Activated CD4-positive, alpha-beta memory T cell treated with anti-CD3 and anti-CD28 coated beads, Interleukin-2, amount 10 ng/mL, durations not matched to agents 7 days and 5 days (primary cell): ENCODE measurements around the gene LYL1. TPM values are rescaled to one million over a fixed set of nuclear protein-coding genes. Genes with fewer than 3 reads are reported as not detected.

Experiments used
- CTCF ChIA-PET: fragments of 350-600 bp; sonication (Branson Sonifier 250); formaldehyde crosslinking; loops from one replicate; lab custom pipeline; 2021; ENCODE audit warnings: antibody characterized with exemption, inconsistent platforms; lab: Charles Lee
- POLR2A ChIA-PET: fragments of 350-600 bp; sonication (Branson Sonifier 250); formaldehyde crosslinking; loops from one replicate; lab custom pipeline; 2021; ENCODE audit warnings: antibody characterized with exemption; lab: Charles Lee
- DNase-seq: peaks from one replicate; pipeline ENCODE4 v3.0.0-alpha.2; 2020
- H3K27ac Mint-ChIP-seq: one replicate; pipeline ENCODE4 v1.8.0; 2021; ENCODE audit warnings: mild to moderate bottlenecking, mixed read lengths
- H3K27me3 Mint-ChIP-seq: one replicate; pipeline ENCODE4 v1.8.0; 2021; ENCODE audit warnings: mixed read lengths
- H3K36me3 Mint-ChIP-seq: one replicate; pipeline ENCODE4 v1.8.0; 2021; ENCODE audit warnings: low read depth, mixed read lengths
- H3K4me1 Mint-ChIP-seq: one replicate; pipeline ENCODE4 v1.8.0; 2021; ENCODE audit warnings: mixed read lengths
- H3K4me3 Mint-ChIP-seq: one replicate; pipeline ENCODE4 v1.8.0; 2021; ENCODE audit warnings: mild to moderate bottlenecking, mixed read lengths
- H3K9me3 Mint-ChIP-seq: one replicate; pipeline ENCODE4 v1.8.0; 2021; ENCODE audit warnings: mixed read lengths
- total RNA-seq, 2 experiments: library from RNA; stranded (reverse); gene quantifications; one replicate each; pipeline ENCODE4 v1.2.3, GENCODE V29; 2021

The LYL1 gene
- total RNA-seq, 2 experiments from 2014 or later = 5.7 to 6.2 TPM

DNA sequence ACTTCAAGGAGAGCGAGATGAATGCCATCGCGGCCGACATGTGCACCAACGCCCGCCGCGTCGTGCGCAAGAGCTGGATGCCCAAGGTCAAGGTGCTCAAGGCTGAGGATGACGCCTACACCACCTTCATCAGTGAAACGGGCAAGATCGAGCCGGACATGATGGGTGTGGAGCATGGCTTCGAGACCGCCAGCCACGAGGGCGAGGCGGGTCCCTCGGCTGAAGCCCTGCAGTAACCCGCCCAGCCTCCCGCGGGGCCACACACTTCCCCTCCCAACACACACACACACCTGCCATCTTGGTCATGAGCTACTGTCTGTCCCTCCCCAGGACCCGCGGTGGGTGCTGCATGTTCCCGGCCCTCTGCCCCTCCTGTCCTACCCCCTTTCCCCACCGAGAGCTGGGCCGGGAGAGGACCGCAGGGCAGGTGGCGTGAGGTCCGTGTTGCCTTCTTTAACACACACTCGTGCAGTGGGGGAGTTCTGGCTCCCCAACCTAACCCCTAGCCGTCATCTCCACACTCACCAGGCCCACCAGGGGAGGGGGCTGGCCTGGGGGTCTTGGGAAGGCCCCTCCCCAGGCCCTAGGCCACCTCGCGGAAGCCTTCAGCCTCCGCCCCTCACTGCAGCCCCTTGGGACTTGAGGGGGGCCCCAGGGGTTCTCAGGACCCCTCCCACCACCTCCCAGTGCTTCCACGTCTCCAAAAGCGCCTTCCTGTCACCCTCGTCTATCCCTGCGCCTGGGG, 35.7 kb upstream of the LYL1 start:
- no peaks in the 10 kb centered on the region for H3K27me3 Mint-ChIP-seq
- peaks cover 12% of the 10 kb centered on the region for H3K4me1 Mint-ChIP-seq
- no peak for DNase-seq
- no peak overlapping the region for H3K27ac Mint-ChIP-seq
- H3K4me3 Mint-ChIP-seq = no peak overlapping the region
- POLR2A ChIA-PET = interaction anchor here (0.7 kb wide), 1 partner anchor 14 kb away, joined by 4 read pairs; no protein-coding TSS in a partner anchor
- no peaks in the 10 kb centered on the region for H3K9me3 Mint-ChIP-seq
- CTCF ChIA-PET = no interaction called here
- H3K36me3 Mint-ChIP-seq = peaks cover 39% of the 10 kb centered on the region

GRCh38 chr19:13137290-13137794, 34.7 kb upstream of the LYL1 start:
- no peak for DNase-seq
- ChIA-PET CTCF (no interaction called here), POLR2A (interaction anchor here (1.3 to 2.3 kb wide), 2 partner anchors 12 to 19 kb away, joined by 4 to 6 read pairs; partner anchors contain the start of genes IER2, NACC1 and STX10)
- no peak overlapping the region for H3K27ac Mint-ChIP-seq
- H3K27me3 Mint-ChIP-seq = no peaks in the 10 kb centered on the region
- H3K4me1 Mint-ChIP-seq = peaks cover 22% of the 10 kb centered on the region
- no peak overlapping the region for H3K4me3 Mint-ChIP-seq
- peaks cover 46% of the 10 kb centered on the region for H3K36me3 Mint-ChIP-seq
- no peaks in the 10 kb centered on the region for H3K9me3 Mint-ChIP-seq

GRCh38 chr19:13135068-13136062, 32.7 kb upstream of the LYL1 start:
- CTCF ChIA-PET = no interaction called here
- no peaks in the 10 kb centered on the region for H3K9me3 Mint-ChIP-seq

GRCh38 chr19:13134626-13135025, 32.0 kb upstream of the LYL1 start:
- Mint-ChIP-seq H3K9me3 (no peaks in the 10 kb centered on the region), H3K4me1 (peaks cover 36% of the 10 kb centered on the region), H3K27ac (no peak overlapping the region), H3K36me3 (peaks cover 44% of the 10 kb centered on the region), H3K4me3 (no peak overlapping the region), H3K27me3 (no peaks in the 10 kb centered on the region)
- ChIA-PET POLR2A (interaction anchor here (4.4 to 5.1 kb wide), 2 partner anchors 16 to 18 kb away, joined by 42 to 65 read pairs; partner anchors contain the start of gene NACC1), CTCF (no interaction called here)
- no peak for DNase-seq

More at GRCh38 chr19:13135068-13136062, 32.7 kb upstream of the LYL1 start:
- POLR2A ChIA-PET = interaction anchor here (2.3 kb wide), 1 partner anchor 14 kb away, joined by 6 read pairs; the partner anchor contains the start of genes IER2 and STX10
- Mint-ChIP-seq H3K4me3 (no peak overlapping the region), H3K36me3 (peaks cover 45% of the 10 kb centered on the region), H3K4me1 (peaks cover 33% of the 10 kb centered on the region), H3K27me3 (no peaks in the 10 kb centered on the region), H3K27ac (no peak overlapping the region)
- DNase-seq = no peak

DNA sequence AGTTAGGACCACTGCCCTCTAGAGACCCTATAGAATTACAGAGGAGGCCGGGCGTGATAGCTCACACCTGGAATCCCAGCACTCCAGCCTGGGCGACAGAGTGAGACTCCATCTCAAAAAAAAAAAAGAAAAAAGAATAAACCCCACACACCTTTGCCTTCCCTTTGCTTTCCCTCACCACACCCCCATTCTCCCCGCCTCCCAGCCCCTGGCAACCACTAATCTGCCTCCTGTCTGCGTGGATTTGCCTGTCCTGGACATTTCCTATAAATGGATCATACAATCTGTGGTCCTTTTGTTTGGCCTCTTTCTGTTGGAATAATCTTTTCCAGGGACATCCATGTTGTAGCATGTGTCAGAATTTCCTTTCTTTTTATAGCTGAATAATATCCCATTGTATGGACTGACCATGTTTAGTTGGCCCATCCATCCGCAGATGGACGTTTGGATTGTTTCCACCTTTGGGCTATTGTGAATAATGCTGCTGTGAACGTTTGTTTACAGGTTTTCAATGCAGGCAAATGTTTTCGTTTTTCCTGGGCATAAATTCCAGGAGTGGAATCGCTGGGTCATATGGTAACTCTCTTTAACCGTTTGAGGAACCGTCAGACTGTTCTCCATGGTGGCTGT, 30.7 kb upstream of the LYL1 start:
- no peak overlapping the region for H3K4me3 Mint-ChIP-seq
- H3K9me3 Mint-ChIP-seq = no peaks in the 10 kb centered on the region
- H3K36me3 Mint-ChIP-seq = peaks cover 37% of the 10 kb centered on the region
- H3K27ac Mint-ChIP-seq = peak overlapping the region; percentile 91
- no peak for DNase-seq
- POLR2A ChIA-PET = interaction anchor here (0.9 to 5.1 kb wide), 9 partner anchors 8 to 35 kb away, joined by 3 to 65 read pairs (median 12); partner anchors contain the start of genes IER2, NACC1, STX10 and TRMT1
- H3K27me3 Mint-ChIP-seq = no peaks in the 10 kb centered on the region
- H3K4me1 Mint-ChIP-seq = peaks cover 39% of the 10 kb centered on the region
- CTCF ChIA-PET = interaction anchor here (0.6 to 2.2 kb wide), 3 partner anchors 14 to 73 kb away, joined by 3 to 13 read pairs (median 5); partner anchors contain the start of genes IER2 and STX10

- Mint-ChIP-seq H3K27ac (peak overlapping the region; percentile 91), H3K27me3 (no peaks in the 10 kb centered on the region), H3K9me3 (no peaks in the 10 kb centered on the region), H3K4me1 (peaks cover 45% of the 10 kb centered on the region), H3K4me3 (peak overlapping the region; percentile 61), H3K36me3 (peaks cover 34% of the 10 kb centered on the region)
- POLR2A ChIA-PET = interaction anchor here (0.7 to 5.1 kb wide), 14 partner anchors 9 to 128 kb away, joined by 3 to 65 read pairs (median 9); partner anchors contain the start of genes IER2, NACC1, STX10 and TRMT1
- peak; percentile 78 for DNase-seq
- CTCF ChIA-PET = interaction anchor here (0.6 to 2.2 kb wide), 9 partner anchors 13 to 167 kb away, joined by 3 to 13 read pairs (median 4); partner anchors contain the start of genes IER2, NACC1 and STX10
Observed at GRCh38 chr19:13132471-13133180, 30.0 kb upstream of the LYL1 start.

DNA sequence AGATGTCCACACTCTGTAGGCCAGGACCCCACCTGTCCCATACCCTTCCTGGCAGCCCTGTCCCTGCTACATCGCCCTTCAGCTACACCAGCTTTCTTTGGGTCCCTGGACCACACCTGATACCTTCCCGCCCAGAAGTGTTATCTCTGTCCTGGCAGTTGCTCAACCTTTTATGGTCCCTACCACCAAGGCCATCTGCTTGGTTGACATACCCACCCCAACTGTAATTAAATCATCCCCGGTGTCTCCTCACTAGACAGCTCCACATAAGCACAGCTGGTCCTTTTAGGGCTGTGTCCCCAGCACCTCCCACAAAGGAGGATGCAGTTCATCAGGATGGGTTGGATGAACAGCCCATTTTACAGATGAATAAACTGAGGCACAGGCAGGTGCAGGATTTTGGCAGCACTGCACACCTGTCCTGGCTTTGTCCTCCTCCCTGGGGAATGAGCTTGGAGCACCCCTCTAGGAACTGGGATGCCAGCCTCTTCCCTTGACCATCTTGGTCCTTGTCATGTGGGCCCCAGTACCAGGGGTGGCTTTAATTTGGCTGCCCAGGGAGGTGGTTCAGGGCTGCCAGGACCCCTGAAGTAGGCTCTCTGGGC, 28.3 kb upstream of the LYL1 start:
- POLR2A ChIA-PET = interaction anchor here (1.2 to 5.1 kb wide), 8 partner anchors 8 to 35 kb away, joined by 3 to 65 read pairs (median 14); partner anchors contain the start of genes IER2, NACC1, STX10 and TRMT1
- Mint-ChIP-seq H3K36me3 (peaks cover 22% of the 10 kb centered on the region), H3K4me1 (peaks cover 46% of the 10 kb centered on the region), H3K27ac (peak overlapping the region; percentile 91), H3K9me3 (no peaks in the 10 kb centered on the region), H3K27me3 (no peaks in the 10 kb centered on the region), H3K4me3 (no peak overlapping the region)
- DNase-seq = no peak
- CTCF ChIA-PET = interaction anchor here (1.2 to 2.2 kb wide), 5 partner anchors 12 to 165 kb away, joined by 3 to 13 read pairs (median 4); partner anchors contain the start of genes IER2 and STX10

DNA sequence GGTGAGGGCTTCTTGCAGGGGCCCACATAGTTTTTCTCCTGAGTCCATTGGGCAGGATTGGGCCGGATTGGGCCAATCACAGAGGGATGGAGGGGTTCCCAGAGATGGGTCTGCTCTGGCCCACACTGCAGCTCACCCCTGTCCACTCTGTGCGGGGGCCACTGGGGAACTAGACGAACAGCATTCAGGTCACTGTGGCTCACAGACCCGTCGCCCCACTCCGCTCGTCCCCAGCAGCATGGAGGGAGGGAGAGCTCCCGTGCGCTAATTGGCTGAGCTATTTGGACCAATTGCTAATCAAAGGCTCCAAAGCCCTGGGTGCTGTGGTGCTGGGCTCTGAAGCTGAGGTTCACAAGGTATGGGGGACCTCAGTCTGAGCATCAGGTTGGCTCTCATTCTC, 26.7 kb upstream of the LYL1 start:
- CTCF ChIA-PET = interaction anchor here (0.7 to 2.4 kb wide), 2 partner anchors 17 to 164 kb away, joined by 4 to 9 read pairs; no protein-coding TSS in a partner anchor
- Mint-ChIP-seq H3K27ac (no peak overlapping the region), H3K4me1 (peaks cover 43% of the 10 kb centered on the region), H3K36me3 (peaks cover 25% of the 10 kb centered on the region), H3K4me3 (no peak overlapping the region), H3K27me3 (no peaks in the 10 kb centered on the region), H3K9me3 (no peaks in the 10 kb centered on the region)
- DNase-seq = no peak
- POLR2A ChIA-PET = interaction anchor here (1.0 to 5.1 kb wide), 3 partner anchors 10 to 23 kb away, joined by 3 to 42 read pairs (median 25); partner anchors contain the start of gene NACC1

DNA sequence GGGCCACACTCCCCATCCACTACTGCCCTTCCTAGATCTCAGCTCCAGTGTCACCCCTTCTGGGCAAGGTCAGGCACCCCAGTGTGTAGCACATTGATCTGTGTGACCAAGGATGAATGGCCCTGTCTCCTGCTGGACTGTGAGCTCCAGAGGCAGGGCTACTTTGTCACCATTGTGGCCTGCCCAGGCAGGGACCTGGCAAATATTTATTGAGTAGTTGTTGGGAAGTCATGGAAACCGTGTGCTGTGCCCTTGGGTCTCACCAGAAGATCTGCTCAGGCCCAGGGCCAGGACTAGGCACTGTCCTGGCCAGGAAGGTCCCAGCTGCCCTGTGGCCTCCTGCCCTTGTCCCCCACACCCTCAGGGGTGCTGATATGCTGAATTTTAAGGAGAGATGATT, 25.9 kb upstream of the LYL1 start:
- Mint-ChIP-seq H3K36me3 (peaks cover 23% of the 10 kb centered on the region), H3K9me3 (no peaks in the 10 kb centered on the region), H3K4me3 (no peak overlapping the region), H3K27ac (no peak overlapping the region), H3K4me1 (peaks cover 41% of the 10 kb centered on the region), H3K27me3 (no peaks in the 10 kb centered on the region)
- ChIA-PET CTCF (interaction anchor here (0.7 to 2.4 kb wide), 3 partner anchors 17 to 455 kb away, joined by 3 to 9 read pairs (median 4); no protein-coding TSS in a partner anchor), POLR2A (interaction anchor here (1.0 to 4.1 kb wide), 2 partner anchors 9 to 24 kb away, joined by 3 to 25 read pairs; partner anchors contain the start of gene NACC1)
- no peak for DNase-seq

GRCh38 chr19:13127811-13128575, 25.3 kb upstream of the LYL1 start:
- H3K4me3 Mint-ChIP-seq = no peak overlapping the region

More at GRCh38 chr19:13127811-13128575, 25.3 kb upstream of the LYL1 start:
- Mint-ChIP-seq H3K36me3 (peaks cover 19% of the 10 kb centered on the region), H3K4me1 (peaks cover 40% of the 10 kb centered on the region), H3K27me3 (no peaks in the 10 kb centered on the region), H3K27ac (no peak overlapping the region), H3K9me3 (no peaks in the 10 kb centered on the region)
- no peak for DNase-seq
- ChIA-PET POLR2A (interaction anchor here (1.0 to 4.1 kb wide), 2 partner anchors 9 to 24 kb away, joined by 3 to 25 read pairs; partner anchors contain the start of gene NACC1), CTCF (interaction anchor here (0.6 to 2.4 kb wide), 3 partner anchors 14 to 454 kb away, joined by 3 to 9 read pairs (median 3); no protein-coding TSS in a partner anchor)
